ENCODE results near the gene ABCD2. TPM values are rescaled to one million over a fixed set of nuclear protein-coding genes. Genes with fewer than 3 reads are reported as not detected.
"Not testable (repeated sequence)": the region's sequence is repeated elsewhere in the genome, so short reads cannot be mapped to it uniquely, and the experiment has no call there.

The ABCD2 gene
- total RNA-seq, 2 experiments from 2014 or later: 30.8 TPM

DNA sequence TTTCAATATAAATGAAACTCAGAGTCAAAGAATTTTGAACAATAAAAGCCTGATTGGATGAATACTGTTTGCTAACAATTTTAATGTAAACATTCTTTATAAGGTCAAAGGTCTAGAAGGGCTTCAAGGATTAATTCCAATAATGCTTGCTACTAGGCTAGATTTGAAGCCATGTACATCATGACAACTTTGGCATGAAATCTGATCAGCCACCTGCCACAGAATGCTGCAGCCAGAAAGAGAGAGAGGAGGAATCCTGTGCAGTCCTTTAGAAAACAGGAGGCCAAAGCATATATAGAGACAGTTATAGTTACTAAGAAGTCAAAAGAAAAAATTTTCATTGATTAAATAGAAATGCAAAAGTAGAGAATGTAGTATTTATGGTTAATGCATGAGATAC, 47.1 kb downstream of the ABCD2 start:
- DNase-seq (no peak), ATAC-seq (ENCODE audit: low read depth) (no peak)
- Mint-ChIP-seq H3K9me3 (peaks cover 18% of the 10 kb centered on the region), H3K27me3 (no peaks in the 10 kb centered on the region), H3K27ac (no peak overlapping the region), H3K4me1 (peaks cover 1% of the 10 kb centered on the region), H3K36me3 (peaks cover 74% of the 10 kb centered on the region), H3K4me3 (no peak overlapping the region)
- POLR2A ChIA-PET: no interaction called here

DNA sequence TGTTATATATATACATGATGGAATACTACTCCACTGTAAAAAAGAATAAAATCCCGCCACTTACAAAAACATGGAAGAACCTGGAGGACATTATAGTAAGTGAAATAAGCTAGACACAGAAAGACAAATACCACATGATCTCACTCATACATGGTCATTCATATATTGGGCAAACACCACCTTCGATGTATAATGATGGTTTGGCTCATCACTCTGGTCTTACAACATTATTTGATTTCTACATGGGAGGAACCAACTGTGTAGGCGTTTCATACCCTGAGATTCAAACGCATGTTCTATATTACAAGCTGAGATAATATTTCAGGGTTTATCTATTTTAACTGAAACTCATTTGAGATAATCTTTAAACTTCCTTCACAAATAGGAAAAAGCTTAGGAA, 48.3 kb downstream of the ABCD2 start:
- POLR2A ChIA-PET: no interaction called here
- Mint-ChIP-seq H3K4me1 (peaks cover 1% of the 10 kb centered on the region), H3K4me3 (no peak overlapping the region), H3K9me3 (peaks cover 26% of the 10 kb centered on the region), H3K36me3 (peaks cover 74% of the 10 kb centered on the region), H3K27me3 (no peaks in the 10 kb centered on the region), H3K27ac (no peak overlapping the region)
- ATAC-seq (ENCODE audit: low read depth): no peak
- no peak for DNase-seq

DNA sequence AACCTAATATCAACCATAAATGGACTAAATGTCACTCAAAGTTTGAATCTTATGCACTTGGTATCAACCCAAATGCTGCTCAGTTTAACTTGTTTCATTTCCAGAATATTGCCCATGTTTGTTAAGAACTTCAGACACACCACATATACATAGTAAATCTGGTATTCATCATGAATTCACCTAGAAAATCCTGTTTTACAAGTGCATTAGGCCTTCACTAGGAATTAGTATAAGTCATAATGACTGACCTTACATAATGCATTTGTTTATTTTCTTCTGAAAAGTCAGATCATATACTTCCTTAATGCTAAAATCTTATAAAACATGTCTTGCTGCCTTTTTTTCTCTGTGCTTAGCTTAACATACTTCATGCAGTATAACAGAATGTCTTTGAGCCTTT, 66.1 kb downstream of the ABCD2 start:
- peaks cover 9% of the 10 kb centered on the region for H3K9me3 Mint-ChIP-seq
- peaks cover 35% of the 10 kb centered on the region for H3K36me3 Mint-ChIP-seq
- H3K4me3 Mint-ChIP-seq: no peak overlapping the region
- POLR2A ChIA-PET: no interaction called here
- H3K4me1 Mint-ChIP-seq: no peaks in the 10 kb centered on the region
- no peak overlapping the region for H3K27ac Mint-ChIP-seq
- DNase-seq (no peak), ATAC-seq (ENCODE audit: low read depth) (no peak)
- no peaks in the 10 kb centered on the region for H3K27me3 Mint-ChIP-seq

DNA sequence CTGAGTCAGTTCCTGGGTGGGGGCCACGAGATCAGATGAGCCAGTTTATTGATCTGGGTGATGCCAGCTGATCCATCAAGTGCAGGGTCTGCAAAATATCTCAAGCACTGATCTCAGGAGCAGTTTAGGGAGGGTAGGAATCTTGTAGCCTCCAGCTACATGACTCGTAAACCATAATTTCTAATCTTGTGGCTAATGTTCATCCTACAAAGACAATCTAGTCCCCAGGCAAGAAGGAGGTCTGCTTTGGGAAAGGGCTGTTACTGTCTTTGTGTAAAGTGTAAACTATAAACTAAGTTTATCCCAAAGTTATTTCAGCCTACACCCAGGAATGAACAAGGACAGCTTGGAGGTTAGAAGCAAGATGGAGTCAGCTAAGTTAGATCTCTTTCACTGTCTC, 75.4 kb downstream of the ABCD2 start:
- H3K27ac Mint-ChIP-seq; DNase-seq; H3K4me1 Mint-ChIP-seq; ATAC-seq (ENCODE audit: low read depth); H3K9me3 Mint-ChIP-seq; POLR2A ChIA-PET; H3K4me3 Mint-ChIP-seq; H3K27me3 Mint-ChIP-seq: not testable (repeated sequence)
- H3K36me3 Mint-ChIP-seq: peaks cover 17% of the 10 kb centered on the region

DNA sequence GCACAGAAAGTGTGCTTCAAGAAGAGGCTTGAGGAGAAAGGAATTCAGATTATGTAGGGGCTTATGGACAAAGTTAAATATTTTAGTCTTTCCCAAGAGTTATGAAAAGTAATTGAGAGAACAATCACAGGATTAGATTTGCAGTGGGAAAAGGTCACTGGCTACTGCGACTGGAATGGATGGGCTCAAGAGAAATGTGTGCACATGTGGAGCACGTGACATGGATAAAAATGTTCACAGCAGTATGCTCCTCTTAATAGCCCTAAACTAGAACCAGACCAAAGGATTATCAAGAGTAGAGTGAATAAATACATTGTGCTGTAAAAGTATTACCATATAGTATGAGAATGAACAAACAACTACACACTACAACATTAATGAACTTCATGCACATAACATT, 78.1 kb downstream of the ABCD2 start:
- no peak overlapping the region for H3K27ac Mint-ChIP-seq
- H3K27me3 Mint-ChIP-seq: no peaks in the 10 kb centered on the region
- H3K4me1 Mint-ChIP-seq: no peaks in the 10 kb centered on the region
- peaks cover 11% of the 10 kb centered on the region for H3K36me3 Mint-ChIP-seq
- no peak for ATAC-seq (ENCODE audit: low read depth)
- no peak for DNase-seq
- POLR2A ChIA-PET: no interaction called here
- no peak overlapping the region for H3K4me3 Mint-ChIP-seq
- no peaks in the 10 kb centered on the region for H3K9me3 Mint-ChIP-seq

DNA sequence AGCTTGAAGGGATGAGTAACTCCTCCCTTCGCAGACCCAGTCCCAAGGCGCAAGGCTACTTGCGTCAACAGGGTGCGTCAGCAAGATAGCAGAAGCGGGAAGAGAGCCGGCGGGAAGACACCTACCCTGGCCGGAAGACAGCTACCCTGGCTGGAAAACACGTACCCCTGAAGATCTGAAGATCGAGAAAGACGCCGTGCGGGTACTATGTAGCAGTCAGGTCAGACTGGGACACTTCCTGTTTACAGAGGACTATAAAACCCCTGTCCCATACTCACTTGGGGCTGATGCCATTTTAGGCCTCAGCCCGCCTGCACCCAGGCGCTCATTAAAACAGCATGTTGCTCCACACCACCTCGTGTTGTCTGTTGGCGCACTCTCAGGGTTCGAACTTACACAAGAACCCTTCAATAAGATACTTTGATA, 80.9 kb downstream of the ABCD2 start:
- Mint-ChIP-seq H3K27ac (no peak overlapping the region), H3K4me3 (no peak overlapping the region), H3K36me3 (peaks cover 6% of the 10 kb centered on the region)

DNA sequence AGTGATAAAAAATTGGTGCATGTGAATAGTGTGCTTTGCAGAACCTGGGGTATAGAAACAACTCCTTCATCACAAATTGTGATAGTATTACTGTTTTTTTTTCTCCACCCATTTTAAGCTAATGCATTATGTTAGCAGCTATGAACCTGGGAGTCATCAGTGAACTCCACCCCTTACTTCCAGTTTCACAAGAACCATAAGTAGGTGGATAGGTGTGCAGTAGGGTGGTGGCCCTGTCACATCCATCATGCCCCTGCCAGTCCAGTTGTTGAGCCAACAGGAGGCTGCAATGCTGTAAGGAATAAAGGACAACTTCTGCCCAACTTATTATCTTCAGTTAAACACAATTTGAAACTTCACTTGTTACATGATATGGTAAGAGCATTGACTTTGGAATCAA, 85.7 kb downstream of the ABCD2 start:
- no peak overlapping the region for H3K4me3 Mint-ChIP-seq
- peaks cover 2% of the 10 kb centered on the region for H3K4me1 Mint-ChIP-seq
- H3K36me3 Mint-ChIP-seq: peaks cover 2% of the 10 kb centered on the region
- ATAC-seq (ENCODE audit: low read depth) (no peak), DNase-seq (no peak)
- no peaks in the 10 kb centered on the region for H3K9me3 Mint-ChIP-seq
- H3K27me3 Mint-ChIP-seq: no peaks in the 10 kb centered on the region
- H3K27ac Mint-ChIP-seq: no peak overlapping the region
- POLR2A ChIA-PET: no interaction called here

More for the DNA sequence above, 80.9 kb downstream of the ABCD2 start:
- POLR2A ChIA-PET: no interaction called here
- Mint-ChIP-seq H3K27me3 (no peaks in the 10 kb centered on the region), H3K4me1 (peaks cover 2% of the 10 kb centered on the region), H3K9me3 (no peaks in the 10 kb centered on the region)
- ATAC-seq (ENCODE audit: low read depth) (no peak), DNase-seq (no peak)

DNA sequence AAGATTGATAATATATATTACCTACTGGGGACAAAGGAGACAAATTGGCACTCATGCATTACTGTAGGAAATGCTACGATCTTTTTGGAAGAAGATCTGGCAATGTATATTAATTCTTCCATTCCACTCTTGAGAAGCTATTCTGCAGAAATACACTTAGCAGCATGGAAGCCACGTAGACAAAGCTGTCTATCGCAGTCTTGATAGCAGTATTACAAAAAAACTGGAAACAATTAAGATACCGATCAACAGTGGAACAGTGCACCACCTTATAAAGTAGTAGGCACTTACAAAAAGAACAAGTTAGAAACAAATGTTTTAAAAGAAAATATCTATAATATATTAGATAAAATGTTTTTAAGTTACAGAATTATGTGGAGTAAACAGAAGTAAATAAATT, 87.2 kb downstream of the ABCD2 start:
- Mint-ChIP-seq H3K36me3 (peaks cover 3% of the 10 kb centered on the region), H3K27me3 (no peaks in the 10 kb centered on the region), H3K27ac (no peak overlapping the region), H3K4me3 (no peak overlapping the region), H3K9me3 (peaks cover 3% of the 10 kb centered on the region), H3K4me1 (peaks cover 2% of the 10 kb centered on the region)
- ATAC-seq (ENCODE audit: low read depth): no peak
- POLR2A ChIA-PET: no interaction called here
- DNase-seq: no peak

DNA sequence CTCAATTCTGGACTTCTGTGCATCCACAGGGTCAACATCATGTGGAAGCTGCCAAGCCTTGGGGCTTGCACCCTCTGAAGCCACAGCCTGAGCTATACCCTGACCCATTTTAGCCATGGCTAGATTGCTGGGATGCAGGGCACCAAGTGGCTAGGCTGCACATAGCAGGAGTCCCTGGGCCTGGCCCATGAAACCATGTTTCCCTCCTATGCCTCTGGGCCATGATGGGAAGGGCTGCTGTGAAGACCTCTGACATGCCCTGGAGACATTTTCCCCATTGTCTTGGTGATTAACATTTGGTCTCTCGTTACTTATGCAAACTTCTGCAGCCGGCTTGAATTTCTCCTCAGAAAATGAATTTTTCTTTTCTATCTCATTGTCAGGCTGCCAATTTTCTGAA, 92.6 kb downstream of the ABCD2 start:
- H3K4me3 Mint-ChIP-seq: no peak overlapping the region
- POLR2A ChIA-PET: no interaction called here
- H3K27me3 Mint-ChIP-seq: no peaks in the 10 kb centered on the region
- ATAC-seq (ENCODE audit: low read depth): no peak
- H3K27ac Mint-ChIP-seq: no peak overlapping the region
- peaks cover 23% of the 10 kb centered on the region for H3K9me3 Mint-ChIP-seq
- peaks cover 14% of the 10 kb centered on the region for H3K36me3 Mint-ChIP-seq
- no peak for DNase-seq
- no peaks in the 10 kb centered on the region for H3K4me1 Mint-ChIP-seq

DNA sequence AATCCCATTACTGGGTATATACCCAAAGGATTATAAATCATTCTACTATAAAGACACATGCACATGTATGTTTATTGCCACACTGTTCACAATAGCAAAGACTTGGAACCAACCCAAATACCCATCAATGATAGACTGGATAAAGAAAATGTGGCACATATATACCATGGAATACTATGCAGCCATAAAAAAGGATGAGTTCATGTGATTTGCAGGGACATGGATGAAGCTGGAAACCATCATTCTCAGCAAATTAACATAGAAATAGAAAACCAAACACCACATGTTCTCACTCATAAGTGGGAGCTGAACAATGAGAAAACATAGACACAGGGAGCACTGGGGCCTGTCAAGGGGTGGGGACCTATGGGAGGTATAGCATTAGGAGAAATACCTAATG, 97.4 kb downstream of the ABCD2 start:
- H3K27ac Mint-ChIP-seq; H3K27me3 Mint-ChIP-seq; POLR2A ChIA-PET; H3K4me1 Mint-ChIP-seq; ATAC-seq (ENCODE audit: low read depth); DNase-seq; H3K4me3 Mint-ChIP-seq: not testable (repeated sequence)
- Mint-ChIP-seq H3K9me3 (peaks cover 23% of the 10 kb centered on the region), H3K36me3 (peaks cover 13% of the 10 kb centered on the region)

DNA sequence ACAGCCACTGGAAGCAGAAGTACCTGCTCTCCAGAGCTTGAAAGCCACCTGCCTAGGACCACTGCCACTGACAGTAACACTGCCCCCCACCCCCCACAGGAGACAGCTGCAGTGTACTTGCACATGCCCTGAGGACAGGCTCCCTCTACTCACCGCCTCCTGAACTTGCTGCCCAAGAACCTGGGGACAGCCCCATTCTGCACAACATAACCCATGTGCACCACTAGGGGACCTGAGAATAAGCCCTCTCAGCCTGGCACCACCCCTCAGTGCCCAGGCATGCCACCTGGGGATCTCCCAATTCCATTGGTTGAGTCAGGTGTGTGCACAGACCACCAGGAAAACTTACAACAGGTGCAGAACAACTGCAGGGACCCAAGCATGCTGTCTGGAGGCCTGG, 109.6 kb downstream of the ABCD2 start:
- no peak for ATAC-seq (ENCODE audit: low read depth)

DNA sequence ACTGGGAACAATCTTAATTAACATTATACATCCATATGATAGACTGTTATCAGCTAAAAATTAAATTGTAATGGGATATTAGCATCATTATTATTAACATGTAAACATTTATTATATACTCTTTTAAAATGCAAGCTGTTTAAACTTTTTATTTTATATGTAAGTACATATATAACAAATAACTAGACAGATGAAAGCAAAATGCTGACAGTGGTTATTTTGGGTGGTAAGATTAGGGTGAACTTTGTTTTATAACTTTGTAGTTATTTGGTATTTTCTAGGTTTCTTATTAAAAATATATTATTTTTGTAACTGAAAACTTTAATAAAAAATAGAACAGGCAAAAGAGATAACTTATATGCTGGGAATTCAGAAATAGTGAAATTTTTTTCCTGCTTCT, 114.0 kb downstream of the ABCD2 start:
- no peak for ATAC-seq (ENCODE audit: low read depth)
- H3K27me3 Mint-ChIP-seq: no peaks in the 10 kb centered on the region
- no peaks in the 10 kb centered on the region for H3K36me3 Mint-ChIP-seq
- H3K4me1 Mint-ChIP-seq: no peaks in the 10 kb centered on the region
- POLR2A ChIA-PET: no interaction called here
- DNase-seq: no peak
- H3K27ac Mint-ChIP-seq: no peak overlapping the region
- H3K9me3 Mint-ChIP-seq: no peaks in the 10 kb centered on the region
- no peak overlapping the region for H3K4me3 Mint-ChIP-seq

More for the DNA sequence above, 109.6 kb downstream of the ABCD2 start:
- Mint-ChIP-seq H3K4me3 (no peak overlapping the region), H3K27me3 (no peaks in the 10 kb centered on the region), H3K36me3 (peaks cover 6% of the 10 kb centered on the region), H3K4me1 (no peaks in the 10 kb centered on the region), H3K27ac (no peak overlapping the region), H3K9me3 (peaks cover 12% of the 10 kb centered on the region)
- POLR2A ChIA-PET: no interaction called here
- DNase-seq: no peak

DNA sequence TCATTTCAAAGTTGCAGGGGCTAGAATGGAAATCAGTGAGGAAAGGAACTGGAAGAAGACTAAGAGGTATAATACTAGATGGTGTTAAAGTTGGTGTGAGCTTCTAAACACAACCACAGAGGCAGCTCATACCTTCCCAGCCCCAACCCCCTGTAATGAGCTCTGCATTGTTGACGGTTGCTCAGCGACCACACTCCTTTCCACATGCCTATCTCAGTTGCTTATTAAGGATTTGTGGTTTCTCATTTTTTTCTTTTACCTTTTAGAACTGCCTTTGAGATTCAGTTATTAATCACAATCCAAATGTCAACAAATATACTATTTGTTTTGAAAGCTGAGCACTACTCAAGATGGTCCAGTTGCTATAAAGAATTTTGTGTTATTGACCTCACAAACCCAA, 114.6 kb downstream of the ABCD2 start:
- no peaks in the 10 kb centered on the region for H3K36me3 Mint-ChIP-seq
- no peak for DNase-seq
- POLR2A ChIA-PET: no interaction called here
- no peaks in the 10 kb centered on the region for H3K4me1 Mint-ChIP-seq
- H3K9me3 Mint-ChIP-seq: no peaks in the 10 kb centered on the region
- H3K4me3 Mint-ChIP-seq: no peak overlapping the region
- H3K27ac Mint-ChIP-seq: no peak overlapping the region
- no peaks in the 10 kb centered on the region for H3K27me3 Mint-ChIP-seq
- ATAC-seq (ENCODE audit: low read depth): no peak

DNA sequence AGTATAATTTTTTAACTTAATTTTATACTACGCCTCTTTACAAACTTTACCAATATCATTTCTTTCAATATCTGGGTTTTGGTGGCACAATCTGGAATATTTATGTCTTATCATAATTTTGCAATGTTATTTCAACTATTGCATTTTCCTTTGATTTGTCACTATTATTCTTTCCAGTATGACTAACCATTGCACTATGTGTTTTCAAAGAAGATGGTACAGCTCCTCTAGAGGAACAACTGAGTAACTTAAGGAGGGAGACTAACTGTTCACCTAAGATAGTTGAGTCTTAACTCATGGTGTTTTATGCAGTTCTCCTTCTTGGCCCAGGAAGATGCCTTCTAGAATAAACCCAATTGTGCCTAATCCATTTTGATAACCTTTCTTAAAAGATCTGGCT, 116.2 kb downstream of the ABCD2 start:
- ATAC-seq (ENCODE audit: low read depth): no peak
- POLR2A ChIA-PET: no interaction called here

DNA sequence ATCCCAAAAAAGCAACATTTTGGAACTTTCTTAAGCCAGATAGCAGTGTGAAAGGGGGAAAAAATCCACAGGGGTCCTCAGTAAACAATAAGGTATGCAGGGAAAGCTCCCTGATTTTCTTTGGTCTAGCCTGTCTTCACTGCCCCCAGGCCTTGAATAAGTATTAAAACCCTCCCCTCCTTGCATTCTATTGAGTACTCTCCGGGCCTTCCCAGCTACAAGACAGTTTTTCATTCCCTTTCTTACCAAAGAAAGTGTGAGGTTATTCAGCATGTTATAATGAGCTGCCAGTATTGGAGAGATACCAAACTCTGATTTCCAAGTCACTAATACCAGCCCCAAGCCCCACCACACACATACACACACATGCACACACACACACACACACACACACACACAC, 116.9 kb downstream of the ABCD2 start:
- no peaks in the 10 kb centered on the region for H3K36me3 Mint-ChIP-seq
- no peaks in the 10 kb centered on the region for H3K9me3 Mint-ChIP-seq
- H3K27ac Mint-ChIP-seq: no peak overlapping the region
- ATAC-seq (ENCODE audit: low read depth) (no peak), DNase-seq (no peak)
- POLR2A ChIA-PET: no interaction called here
- H3K4me3 Mint-ChIP-seq: no peak overlapping the region
- no peaks in the 10 kb centered on the region for H3K27me3 Mint-ChIP-seq
- H3K4me1 Mint-ChIP-seq: no peaks in the 10 kb centered on the region

More for the DNA sequence above, 116.2 kb downstream of the ABCD2 start:
- no peak overlapping the region for H3K4me3 Mint-ChIP-seq
- no peaks in the 10 kb centered on the region for H3K4me1 Mint-ChIP-seq
- no peaks in the 10 kb centered on the region for H3K36me3 Mint-ChIP-seq
- no peak overlapping the region for H3K27ac Mint-ChIP-seq
- H3K27me3 Mint-ChIP-seq: no peaks in the 10 kb centered on the region
- H3K9me3 Mint-ChIP-seq: no peaks in the 10 kb centered on the region
- no peak for DNase-seq

All from activated naive CD8-positive, alpha-beta T cell treated with anti-CD3 and anti-CD28 coated beads, Interleukin-2, amount 10 ng/mL, durations not matched to agents 7 days and 5 days (primary cell).